Fibroblast of the aortic adventitia (primary cell): ENCODE measurements around the gene SAMD9L. TPM values are rescaled to one million over a fixed set of nuclear protein-coding genes. Genes with fewer than 3 reads are reported as not detected.
A peak's percentile ranks its signal among the peaks of the same experiment; 100 is the strongest.

Source experiments
- DNase-seq: peaks from one replicate; pipeline ENCODE4 v3.0.0-alpha.2; 2010; ENCODE audit warnings: low read depth
- H3K4me3 ChIP-seq: 2 replicates; pipeline ENCODE4 v1.5.1; 2011; ENCODE audit warnings: low read depth, mild to moderate bottlenecking, control low read depth, low read length, moderate library complexity
- CTCF ChIP-seq: IDR thresholded peaks from 2 replicates; pipeline ENCODE4 v1.5.1; 2011; ENCODE audit warnings: mild to moderate bottlenecking, low read length, control low read depth, inconsistent platforms; ENCODE audit not compliant: insufficient read depth
- total RNA-seq: library from RNA; depleted of rRNA; stranded (reverse); fragments of >200 nt; gene quantifications from 2 replicates; pipeline ENCODE4 v1.2.3, GENCODE V29; 2012; ENCODE audit warnings: low replicate concordance

The SAMD9L gene
- total RNA-seq, 1 donor, result 22.6 TPM

- DNase-seq, result peak; percentile 48
- H3K4me3 ChIP-seq, result no peak overlapping the region
- TF ChIP-seq CTCF, result peak; percentile 24
Measured at GRCh38 chr7:93178213-93178612, 30.0 kb upstream of the SAMD9L start.

GRCh38 chr7:93176992-93177580, 28.9 kb upstream of the SAMD9L start:
- no peak for DNase-seq
- no peak for TF ChIP-seq CTCF
- no peak overlapping the region for H3K4me3 ChIP-seq

- DNase-seq, result no peak
- TF ChIP-seq CTCF, result peak; percentile 3
- H3K4me3 ChIP-seq, result no peak overlapping the region
Measured at GRCh38 chr7:93175219-93175618, 27.0 kb upstream of the SAMD9L start.

- no peak for TF ChIP-seq CTCF
- no peak overlapping the region for H3K4me3 ChIP-seq
- no peak for DNase-seq
Measured at GRCh38 chr7:93172683-93173082, 24.5 kb upstream of the SAMD9L start.

GRCh38 chr7:93171606-93172226, 23.5 kb upstream of the SAMD9L start:
- TF ChIP-seq CTCF, result no peak
- peak; percentile 21 for DNase-seq
- H3K4me3 ChIP-seq, result no peak overlapping the region

- no peak for TF ChIP-seq CTCF
- no peak for DNase-seq
- no peak overlapping the region for H3K4me3 ChIP-seq
Measured at GRCh38 chr7:93165447-93165846, 17.3 kb upstream of the SAMD9L start.

GRCh38 chr7:93164766-93165165, 16.6 kb upstream of the SAMD9L start:
- no peak for TF ChIP-seq CTCF
- H3K4me3 ChIP-seq, result no peak overlapping the region
- no peak for DNase-seq
